ENCODE measurements around the gene ATXN7.

- TF ChIP-seq POLR2A (IDR thresholded peaks at IDR 0.05; ENCODE audit: low read depth) (no peak), CTCF (IDR thresholded peaks at IDR 0.05) (no peak), POLR2AphosphoS5 (IDR thresholded peaks at IDR 0.05) (no peak), EP300 (IDR thresholded peaks at IDR 0.05) (no peak)
These were observed 6.4 kb upstream of the ATXN7 start for GRCh38 chr3:63857311-63857710.

Data from esophagus muscularis mucosa (tissue), 4 donors.